LNCAP (cell line): ENCODE measurements around the gene ASH1L.

Experiments used
- TF ChIP-seq, protein P1 (sequence below): fragments of 450-650 bp; IDR thresholded peaks from 2 replicates; pipeline ENCODE4 v1.5.1; 2017; ENCODE audit warnings: mild to moderate bottlenecking

ASH1L gene

GRCh38 chr1:155321639-155322503, 240.7 kb downstream of the ASH1L start:
- TF ChIP-seq, protein P1, sequence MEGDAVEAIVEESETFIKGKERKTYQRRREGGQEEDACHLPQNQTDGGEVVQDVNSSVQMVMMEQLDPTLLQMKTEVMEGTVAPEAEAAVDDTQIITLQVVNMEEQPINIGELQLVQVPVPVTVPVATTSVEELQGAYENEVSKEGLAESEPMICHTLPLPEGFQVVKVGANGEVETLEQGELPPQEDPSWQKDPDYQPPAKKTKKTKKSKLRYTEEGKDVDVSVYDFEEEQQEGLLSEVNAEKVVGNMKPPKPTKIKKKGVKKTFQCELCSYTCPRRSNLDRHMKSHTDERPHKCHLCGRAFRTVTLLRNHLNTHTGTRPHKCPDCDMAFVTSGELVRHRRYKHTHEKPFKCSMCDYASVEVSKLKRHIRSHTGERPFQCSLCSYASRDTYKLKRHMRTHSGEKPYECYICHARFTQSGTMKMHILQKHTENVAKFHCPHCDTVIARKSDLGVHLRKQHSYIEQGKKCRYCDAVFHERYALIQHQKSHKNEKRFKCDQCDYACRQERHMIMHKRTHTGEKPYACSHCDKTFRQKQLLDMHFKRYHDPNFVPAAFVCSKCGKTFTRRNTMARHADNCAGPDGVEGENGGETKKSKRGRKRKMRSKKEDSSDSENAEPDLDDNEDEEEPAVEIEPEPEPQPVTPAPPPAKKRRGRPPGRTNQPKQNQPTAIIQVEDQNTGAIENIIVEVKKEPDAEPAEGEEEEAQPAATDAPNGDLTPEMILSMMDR, result no peak

GRCh38 chr1:155320661-155321617, 241.7 kb downstream of the ASH1L start, which contains the start of gene RUSC1:
Gene RUSC1, plus strand, starts transcription at chr1:155320894. Its CDS starts 880 bp downstream, at chr1:155321774.
- TF ChIP-seq, protein P1, result no peak

GRCh38 chr1:155320252-155320651, 242.4 kb downstream of the ASH1L start:
- TF ChIP-seq, protein P1, result no peak

DNA sequence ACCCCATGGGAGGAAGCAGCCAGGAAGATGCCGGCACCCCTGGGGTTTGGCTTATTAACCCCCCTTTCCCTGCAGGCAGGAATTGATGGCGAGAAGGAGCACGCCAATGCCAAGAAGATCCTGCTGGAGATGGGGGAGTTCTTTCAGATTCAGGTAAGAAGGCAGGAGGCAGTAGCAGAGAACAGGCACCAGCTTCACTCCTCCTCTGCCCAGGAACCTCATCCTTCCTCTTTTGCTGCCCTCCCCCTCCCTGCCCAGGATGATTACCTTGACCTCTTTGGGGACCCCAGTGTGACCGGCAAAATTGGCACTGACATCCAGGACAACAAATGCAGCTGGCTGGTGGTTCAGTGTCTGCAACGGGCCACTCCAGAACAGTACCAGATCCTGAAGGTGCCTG, 243.1 kb downstream of the ASH1L start:
- TF ChIP-seq, protein P1, result no peak

DNA sequence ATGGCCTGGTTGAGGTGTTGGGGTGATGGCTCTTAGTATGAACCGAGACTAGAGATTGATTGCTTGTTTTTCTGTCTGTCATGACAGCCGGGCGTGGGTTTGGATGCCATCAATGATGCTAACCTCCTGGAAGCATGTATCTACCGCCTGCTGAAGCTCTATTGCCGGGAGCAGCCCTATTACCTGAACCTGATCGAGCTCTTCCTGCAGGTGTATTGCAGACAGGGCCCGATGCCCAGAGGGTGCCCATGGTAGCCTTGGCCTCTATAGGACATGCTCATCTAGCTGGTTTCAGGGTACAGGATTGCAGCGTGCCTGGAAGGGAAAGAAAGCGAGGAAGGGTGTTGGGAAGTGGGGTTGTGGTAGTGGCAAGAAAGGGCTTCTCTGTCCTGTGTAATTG, 244.5 kb downstream of the ASH1L start:
- TF ChIP-seq, protein P1, result no peak

GRCh38 chr1:155316922-155317321, 245.7 kb downstream of the ASH1L start:
- TF ChIP-seq, protein P1, result no peak

GRCh38 chr1:155313261-155313660, 249.3 kb downstream of the ASH1L start:
- TF ChIP-seq, protein P1, result no peak
